ENCODE data around the gene CUX1.

Gene CUX1

DNA sequence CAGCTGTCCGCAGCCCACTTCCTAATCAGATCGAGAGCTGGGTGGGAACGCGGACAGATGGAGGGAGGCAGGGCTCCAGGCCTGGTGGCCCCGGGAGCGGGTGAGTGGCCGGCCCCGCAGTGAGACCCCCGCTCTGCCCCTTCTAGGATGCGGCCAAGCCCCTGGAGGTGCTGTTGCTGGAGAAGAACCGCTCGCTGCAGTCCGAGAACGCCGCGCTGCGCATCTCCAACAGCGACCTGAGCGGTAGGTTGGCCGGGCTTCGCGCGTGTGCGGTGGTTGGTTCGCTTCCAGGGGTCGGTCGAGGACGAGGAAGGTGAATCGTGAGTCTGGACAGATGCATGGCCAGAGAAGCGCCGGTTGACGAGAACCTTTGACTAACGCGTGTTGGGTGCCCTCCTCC lies 377.9 kb downstream of the CUX1 start:
- H3K4me3 ChIP-seq (ENCODE audit: low read depth, low read length): no peak overlapping the region
- CTCF ChIA-PET: no interaction called here
- POLR2A ChIA-PET: interaction anchor here (0.6 kb wide), 1 partner anchor 105 kb away, joined by 6 read pairs; no protein-coding TSS in a partner anchor
- H3K9me3 ChIP-seq (ENCODE audit: control insufficient read depth, insufficient read depth, low read depth, low read length): no peaks in the 10 kb centered on the region
- TF ChIP-seq, protein P1, sequence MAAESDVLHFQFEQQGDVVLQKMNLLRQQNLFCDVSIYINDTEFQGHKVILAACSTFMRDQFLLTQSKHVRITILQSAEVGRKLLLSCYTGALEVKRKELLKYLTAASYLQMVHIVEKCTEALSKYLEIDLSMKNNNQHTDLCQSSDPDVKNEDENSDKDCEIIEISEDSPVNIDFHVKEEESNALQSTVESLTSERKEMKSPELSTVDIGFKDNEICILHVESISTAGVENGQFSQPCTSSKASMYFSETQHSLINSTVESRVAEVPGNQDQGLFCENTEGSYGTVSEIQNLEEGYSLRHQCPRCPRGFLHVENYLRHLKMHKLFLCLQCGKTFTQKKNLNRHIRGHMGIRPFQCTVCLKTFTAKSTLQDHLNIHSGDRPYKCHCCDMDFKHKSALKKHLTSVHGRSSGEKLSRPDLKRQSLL (tag by site-specific recombination; IDR thresholded peaks at IDR 0.05): no peak
- TF ChIP-seq ZNF768 (tag by site-specific recombination; IDR thresholded peaks at IDR 0.05): no peak
- no peak for TF ChIP-seq GLIS2 (tag by site-specific recombination; IDR thresholded peaks at IDR 0.05)
- TF ChIP-seq MZF1 (tag by site-specific recombination; IDR thresholded peaks at IDR 0.05; ENCODE audit: borderline replicate concordance): no peak
- TF ChIP-seq ZNF596 (tag by site-specific recombination; IDR thresholded peaks at IDR 0.05): no peak
- TF ChIP-seq, protein P2, sequence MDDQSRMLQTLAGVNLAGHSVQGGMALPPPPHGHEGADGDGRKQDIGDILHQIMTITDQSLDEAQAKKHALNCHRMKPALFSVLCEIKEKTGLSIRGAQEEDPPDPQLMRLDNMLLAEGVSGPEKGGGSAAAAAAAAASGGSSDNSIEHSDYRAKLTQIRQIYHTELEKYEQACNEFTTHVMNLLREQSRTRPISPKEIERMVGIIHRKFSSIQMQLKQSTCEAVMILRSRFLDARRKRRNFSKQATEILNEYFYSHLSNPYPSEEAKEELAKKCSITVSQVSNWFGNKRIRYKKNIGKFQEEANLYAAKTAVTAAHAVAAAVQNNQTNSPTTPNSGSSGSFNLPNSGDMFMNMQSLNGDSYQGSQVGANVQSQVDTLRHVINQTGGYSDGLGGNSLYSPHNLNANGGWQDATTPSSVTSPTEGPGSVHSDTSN (CRISPR knock-in tag; IDR thresholded peaks at IDR 0.05): no peak
- TF ChIP-seq GLIS1 (tag by site-specific recombination; IDR thresholded peaks at IDR 0.05): no peak
- no peak for TF ChIP-seq ZNF677 (tag by site-specific recombination; IDR thresholded peaks at IDR 0.05)
- TF ChIP-seq, protein P3, sequence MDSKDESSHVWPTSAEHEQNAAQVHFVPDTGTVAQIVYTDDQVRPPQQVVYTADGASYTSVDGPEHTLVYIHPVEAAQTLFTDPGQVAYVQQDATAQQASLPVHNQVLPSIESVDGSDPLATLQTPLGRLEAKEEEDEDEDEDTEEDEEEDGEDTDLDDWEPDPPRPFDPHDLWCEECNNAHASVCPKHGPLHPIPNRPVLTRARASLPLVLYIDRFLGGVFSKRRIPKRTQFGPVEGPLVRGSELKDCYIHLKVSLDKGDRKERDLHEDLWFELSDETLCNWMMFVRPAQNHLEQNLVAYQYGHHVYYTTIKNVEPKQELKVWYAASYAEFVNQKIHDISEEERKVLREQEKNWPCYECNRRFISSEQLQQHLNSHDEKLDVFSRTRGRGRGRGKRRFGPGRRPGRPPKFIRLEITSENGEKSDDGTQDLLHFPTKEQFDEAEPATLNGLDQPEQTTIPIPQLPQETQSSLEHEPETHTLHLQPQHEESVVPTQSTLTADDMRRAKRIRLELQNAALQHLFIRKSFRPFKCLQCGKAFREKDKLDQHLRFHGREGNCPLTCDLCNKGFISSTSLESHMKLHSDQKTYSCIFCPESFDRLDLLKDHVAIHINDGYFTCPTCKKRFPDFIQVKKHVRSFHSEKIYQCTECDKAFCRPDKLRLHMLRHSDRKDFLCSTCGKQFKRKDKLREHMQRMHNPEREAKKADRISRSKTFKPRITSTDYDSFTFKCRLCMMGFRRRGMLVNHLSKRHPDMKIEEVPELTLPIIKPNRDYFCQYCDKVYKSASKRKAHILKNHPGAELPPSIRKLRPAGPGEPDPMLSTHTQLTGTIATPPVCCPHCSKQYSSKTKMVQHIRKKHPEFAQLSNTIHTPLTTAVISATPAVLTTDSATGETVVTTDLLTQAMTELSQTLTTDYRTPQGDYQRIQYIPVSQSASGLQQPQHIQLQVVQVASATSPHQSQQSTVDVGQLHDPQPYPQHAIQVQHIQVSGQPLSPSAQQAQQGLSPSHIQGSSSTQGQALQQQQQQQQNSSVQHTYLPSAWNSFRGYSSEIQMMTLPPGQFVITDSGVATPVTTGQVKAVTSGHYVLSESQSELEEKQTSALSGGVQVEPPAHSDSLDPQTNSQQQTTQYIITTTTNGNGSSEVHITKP (tag by site-specific recombination; IDR thresholded peaks at IDR 0.05): no peak
- no peak for TF ChIP-seq ZNF521 (tag by site-specific recombination; IDR thresholded peaks at IDR 0.05)
- TF ChIP-seq ZFHX2 (tag by site-specific recombination; conservative IDR thresholded peaks at IDR 0.05): no peak
- TF ChIP-seq ZBTB21 (tag by site-specific recombination; IDR thresholded peaks at IDR 0.05): no peak
- no peak for TF ChIP-seq TRIM28 (IDR thresholded peaks at IDR 0.05; ENCODE audit: borderline replicate concordance, low read length)
- TF ChIP-seq SCRT2 (tag by site-specific recombination; IDR thresholded peaks at IDR 0.05): no peak
- TF ChIP-seq ZNF335 (tag by site-specific recombination; conservative IDR thresholded peaks at IDR 0.05): no peak
- H3K27ac ChIP-seq (ENCODE audit: extremely low read depth, low read depth, low read length): no peak overlapping the region
- no peaks in the 10 kb centered on the region for H3K4me1 ChIP-seq (ENCODE audit: control insufficient read depth, insufficient read depth, low read length)
- H3K36me3 ChIP-seq (ENCODE audit: control insufficient read depth in 2 of 2, insufficient read depth in 1 of 2, low read length in 2 of 2): peaks cover 13 to 44% of the 10 kb centered on the region in 2 experiments; a peak in 2 of 3 replicates

DNA sequence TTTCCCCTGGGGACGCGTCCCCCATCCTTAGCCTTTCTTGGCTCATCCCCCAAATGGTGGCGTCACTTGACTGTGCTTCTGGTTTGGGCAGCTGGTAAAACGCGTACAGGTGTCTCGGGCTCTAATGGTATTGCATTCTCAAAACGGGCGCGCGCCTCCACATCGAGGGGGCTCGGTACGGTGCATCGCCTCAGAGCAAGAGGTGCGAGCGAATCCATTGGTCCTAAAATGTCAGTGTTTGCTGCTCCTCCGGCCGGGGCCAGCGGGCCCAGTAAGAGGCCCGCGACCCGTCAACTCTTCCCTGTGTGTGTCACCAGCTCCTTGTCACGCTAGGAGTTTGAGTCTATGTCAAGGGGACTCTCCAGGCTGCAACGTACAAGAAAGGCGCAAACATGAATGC lies 378.6 kb downstream of the CUX1 start:
- CTCF ChIA-PET: interaction anchor here (0.6 kb wide), 1 partner anchor 46 kb away, joined by 3 read pairs; no protein-coding TSS in a partner anchor
- Histone ChIP-seq H3K9me3 (ENCODE audit: control insufficient read depth, insufficient read depth, low read depth, low read length) (no peaks in the 10 kb centered on the region), H3K27ac (ENCODE audit: extremely low read depth, low read depth, low read length) (no peak overlapping the region), H3K4me1 (ENCODE audit: control insufficient read depth, insufficient read depth, low read length) (no peaks in the 10 kb centered on the region), H3K4me3 (ENCODE audit: low read depth, low read length) (no peak overlapping the region), H3K36me3 (ENCODE audit: control insufficient read depth in 2 of 2, insufficient read depth in 1 of 2, low read length in 2 of 2) (peaks cover 16 to 40% of the 10 kb centered on the region in 2 experiments; a peak in 2 of 3 replicates)
- POLR2A ChIA-PET: no interaction called here
- TF ChIP-seq, protein P4, sequence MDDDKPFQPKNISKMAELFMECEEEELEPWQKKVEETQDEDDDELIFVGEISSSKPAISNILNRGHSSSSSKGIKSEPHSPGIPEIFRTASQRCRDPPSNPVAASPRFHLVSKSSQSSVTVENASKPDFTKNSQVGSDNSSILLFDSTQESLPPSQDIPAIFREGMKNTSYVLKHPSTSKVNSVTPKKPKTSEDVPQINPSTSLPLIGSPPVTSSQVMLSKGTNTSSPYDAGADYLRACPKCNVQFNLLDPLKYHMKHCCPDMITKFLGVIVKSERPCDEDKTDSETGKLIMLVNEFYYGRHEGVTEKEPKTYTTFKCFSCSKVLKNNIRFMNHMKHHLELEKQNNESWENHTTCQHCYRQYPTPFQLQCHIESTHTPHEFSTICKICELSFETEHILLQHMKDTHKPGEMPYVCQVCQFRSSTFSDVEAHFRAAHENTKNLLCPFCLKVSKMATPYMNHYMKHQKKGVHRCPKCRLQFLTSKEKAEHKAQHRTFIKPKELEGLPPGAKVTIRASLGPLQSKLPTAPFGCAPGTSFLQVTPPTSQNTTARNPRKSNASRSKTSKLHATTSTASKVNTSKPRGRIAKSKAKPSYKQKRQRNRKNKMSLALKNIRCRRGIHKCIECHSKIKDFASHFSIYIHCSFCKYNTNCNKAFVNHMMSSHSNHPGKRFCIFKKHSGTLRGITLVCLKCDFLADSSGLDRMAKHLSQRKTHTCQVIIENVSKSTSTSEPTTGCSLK (tag by site-specific recombination; IDR thresholded peaks at IDR 0.05): no peak
- TF ChIP-seq ZEB2 (tag by site-specific recombination; IDR thresholded peaks at IDR 0.05) (no peak), ZNF350 (tag by site-specific recombination; IDR thresholded peaks at IDR 0.05) (no peak), ZSCAN30 (tag by site-specific recombination; IDR thresholded peaks at IDR 0.05) (no peak), ZNF16 (tag by site-specific recombination; IDR thresholded peaks at IDR 0.05; ENCODE audit: low read depth) (no peak), ZNF768 (tag by site-specific recombination; IDR thresholded peaks at IDR 0.05) (no peak), ZNF133 (tag by site-specific recombination; IDR thresholded peaks at IDR 0.05) (no peak), ZNF140 (tag by site-specific recombination; IDR thresholded peaks at IDR 0.05) (no peak), ZNF184 (tag by site-specific recombination; IDR thresholded peaks at IDR 0.05) (no peak), HOXD13 (CRISPR knock-in tag; IDR thresholded peaks at IDR 0.05; ENCODE audit: borderline replicate concordance) (no peak), ZNF221 (tag by site-specific recombination; IDR thresholded peaks at IDR 0.05; ENCODE audit: borderline replicate concordance) (no peak)
- TF ChIP-seq, protein P5, sequence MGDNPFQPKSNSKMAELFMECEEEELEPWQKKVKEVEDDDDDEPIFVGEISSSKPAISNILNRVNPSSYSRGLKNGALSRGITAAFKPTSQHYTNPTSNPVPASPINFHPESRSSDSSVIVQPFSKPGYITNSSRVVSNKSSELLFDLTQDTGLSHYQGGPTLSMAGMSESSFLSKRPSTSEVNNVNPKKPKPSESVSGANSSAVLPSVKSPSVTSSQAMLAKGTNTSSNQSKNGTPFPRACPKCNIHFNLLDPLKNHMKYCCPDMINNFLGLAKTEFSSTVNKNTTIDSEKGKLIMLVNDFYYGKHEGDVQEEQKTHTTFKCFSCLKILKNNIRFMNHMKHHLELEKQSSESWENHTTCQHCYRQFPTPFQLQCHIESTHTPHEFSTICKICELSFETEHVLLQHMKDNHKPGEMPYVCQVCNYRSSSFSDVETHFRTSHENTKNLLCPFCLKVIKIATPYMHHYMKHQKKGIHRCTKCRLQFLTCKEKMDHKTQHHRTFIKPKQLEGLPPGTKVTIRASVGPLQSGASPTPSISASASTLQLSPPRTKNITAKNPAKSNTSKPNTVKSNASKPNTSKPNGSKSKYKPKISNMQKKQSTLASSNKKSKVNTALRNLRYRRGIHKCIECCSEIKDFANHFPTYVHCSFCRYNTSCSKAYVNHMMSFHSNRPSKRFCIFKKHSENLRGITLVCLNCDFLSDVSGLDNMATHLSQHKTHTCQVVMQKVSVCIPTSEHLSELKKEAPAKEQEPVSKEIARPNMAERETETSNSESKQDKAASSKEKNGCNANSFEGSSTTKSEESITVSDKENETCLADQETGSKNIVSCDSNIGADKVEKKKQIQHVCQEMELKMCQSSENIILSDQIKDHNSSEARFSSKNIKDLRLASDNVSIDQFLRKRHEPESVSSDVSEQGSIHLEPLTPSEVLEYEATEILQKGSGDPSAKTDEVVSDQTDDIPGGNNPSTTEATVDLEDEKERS (tag by site-specific recombination; IDR thresholded peaks at IDR 0.05): no peak
